ENCODE results near the gene TMEM225B.
"Not testable (repeated sequence)": the region's sequence is repeated elsewhere in the genome, so short reads cannot be mapped to it uniquely, and the experiment has no call there.

Gene TMEM225B

DNA sequence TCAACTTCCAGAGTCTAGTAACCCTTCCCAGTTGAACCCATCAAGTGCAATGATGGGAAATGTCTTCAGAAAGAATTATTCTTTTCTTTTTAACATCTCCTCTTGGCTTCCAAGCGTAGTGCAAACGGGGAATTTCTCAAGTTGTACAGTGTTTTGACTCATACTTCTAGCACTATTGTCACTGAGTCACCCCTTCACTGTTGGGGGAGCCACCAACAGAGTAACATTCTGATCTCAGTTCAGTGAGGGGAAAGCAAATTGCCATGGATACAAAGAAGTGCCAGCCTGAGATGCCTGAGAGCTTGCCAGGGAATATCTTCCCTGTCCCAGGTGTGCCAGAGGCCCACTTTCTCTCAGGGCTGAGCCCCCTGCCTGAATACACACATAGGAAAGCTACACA lies 50.8 kb downstream of the TMEM225B start:
- Histone ChIP-seq H3K9me3 (ENCODE audit: control insufficient read depth, low read length) (no peaks in the 10 kb centered on the region), H3K36me3 (ENCODE audit: control insufficient read depth, insufficient read depth, low read length) (no peaks in the 10 kb centered on the region), H3K4me3 (ENCODE audit: low read length) (no peak overlapping the region), H3K9ac (ENCODE audit: low read length) (no peak overlapping the region), H3K4me1 (ENCODE audit: control insufficient read depth, insufficient read depth, low read length) (no peaks in the 10 kb centered on the region), H3K27me3 (ENCODE audit: control insufficient read depth, insufficient read depth, low read length) (no peaks in the 10 kb centered on the region)

DNA sequence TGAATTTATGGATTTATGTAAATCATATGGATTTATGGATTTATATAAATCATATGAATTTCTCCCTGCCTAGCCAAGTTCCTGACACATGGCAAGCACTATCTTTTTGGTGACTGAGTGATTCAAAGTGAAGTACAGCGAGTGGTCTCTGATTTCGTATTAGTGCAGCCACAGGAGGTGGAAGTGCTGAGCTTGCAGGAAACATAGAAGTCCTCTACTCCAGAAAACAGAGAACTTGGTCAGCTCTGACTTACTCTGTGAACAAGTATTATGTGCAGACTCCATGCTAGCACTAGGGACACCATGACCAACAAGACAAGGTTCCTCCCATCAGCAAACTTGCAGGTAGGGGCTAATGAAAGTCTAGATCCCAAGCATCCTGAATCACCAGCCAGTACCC lies 53.2 kb downstream of the TMEM225B start:
- no peaks in the 10 kb centered on the region for H3K9me3 ChIP-seq (ENCODE audit: control insufficient read depth, low read length)
- H3K9ac ChIP-seq (ENCODE audit: low read length) = no peak overlapping the region
- no peaks in the 10 kb centered on the region for H3K27me3 ChIP-seq (ENCODE audit: control insufficient read depth, insufficient read depth, low read length)
- H3K4me3 ChIP-seq (ENCODE audit: low read length) = no peak overlapping the region
- no peaks in the 10 kb centered on the region for H3K36me3 ChIP-seq (ENCODE audit: control insufficient read depth, insufficient read depth, low read length)
- H3K4me1 ChIP-seq (ENCODE audit: control insufficient read depth, insufficient read depth, low read length) = no peaks in the 10 kb centered on the region

DNA sequence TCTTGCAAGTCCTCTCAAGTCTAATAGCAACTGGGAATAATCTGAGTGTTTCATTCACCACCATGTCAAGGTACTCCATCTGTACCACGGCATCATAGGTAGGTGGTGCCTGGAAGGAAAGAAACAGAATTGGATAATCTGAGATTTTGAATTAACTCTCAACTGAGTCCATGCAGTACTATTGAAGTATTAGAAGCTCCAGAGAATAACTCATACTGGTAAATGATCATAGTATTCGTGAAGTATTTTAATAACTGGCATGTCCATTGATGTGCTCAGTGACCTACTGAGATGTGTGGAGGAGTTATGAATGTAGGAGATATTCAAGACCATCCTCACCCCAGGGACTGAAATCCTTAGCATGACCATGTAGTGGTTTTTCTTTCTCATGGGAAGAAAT lies 54.6 kb downstream of the TMEM225B start:
- H3K36me3 ChIP-seq (ENCODE audit: control insufficient read depth, insufficient read depth, low read length) = no peaks in the 10 kb centered on the region
- no peak overlapping the region for H3K9ac ChIP-seq (ENCODE audit: low read length)
- no peaks in the 10 kb centered on the region for H3K4me1 ChIP-seq (ENCODE audit: control insufficient read depth, insufficient read depth, low read length)
- H3K4me3 ChIP-seq (ENCODE audit: low read length) = no peak overlapping the region
- no peaks in the 10 kb centered on the region for H3K27me3 ChIP-seq (ENCODE audit: control insufficient read depth, insufficient read depth, low read length)
- H3K9me3 ChIP-seq (ENCODE audit: control insufficient read depth, low read length) = no peaks in the 10 kb centered on the region

DNA sequence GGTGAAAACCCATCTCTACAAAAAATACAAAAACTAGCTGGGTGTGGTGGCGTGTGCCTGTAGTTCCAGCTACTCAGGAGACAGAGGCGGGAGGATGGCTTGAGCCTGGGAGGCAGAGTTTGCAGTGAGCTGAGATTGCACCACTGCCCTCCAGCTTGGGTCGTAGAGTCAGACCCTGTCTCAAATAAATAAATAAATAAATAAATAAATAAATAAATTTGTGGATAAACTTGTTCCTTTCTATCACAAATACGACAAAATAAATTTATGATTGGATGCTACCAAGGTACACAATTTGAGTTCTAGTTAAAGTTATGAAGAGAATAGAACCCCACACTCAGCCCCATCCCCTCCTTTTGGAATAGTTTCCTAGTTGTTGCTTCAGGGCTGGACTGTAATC lies 55.2 kb downstream of the TMEM225B start:
- H3K4me3 ChIP-seq (ENCODE audit: low read length); H3K9ac ChIP-seq (ENCODE audit: low read length); H3K36me3 ChIP-seq (ENCODE audit: control insufficient read depth, insufficient read depth, low read length): not testable (repeated sequence)

DNA sequence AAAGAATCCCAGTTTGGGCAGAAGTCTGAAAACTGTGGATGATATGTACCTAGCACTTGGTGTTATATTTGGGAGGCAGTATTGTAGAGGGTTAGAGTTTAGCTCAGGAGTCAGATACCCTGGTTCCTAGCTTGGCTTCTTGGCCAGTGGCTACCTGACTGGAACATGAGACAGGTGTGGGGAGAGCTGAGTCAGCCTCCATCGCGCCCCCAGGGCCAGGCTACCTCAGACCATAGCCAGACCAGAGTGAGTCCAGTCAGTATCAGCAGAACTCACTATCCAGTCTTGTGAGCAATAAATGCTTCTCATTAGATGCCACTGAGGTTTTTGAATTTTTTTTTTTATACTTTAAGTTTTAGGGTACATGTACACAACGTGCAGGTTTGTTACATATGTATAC lies 55.7 kb downstream of the TMEM225B start:
- Histone ChIP-seq H3K36me3 (ENCODE audit: control insufficient read depth, insufficient read depth, low read length) (no peaks in the 10 kb centered on the region), H3K4me3 (ENCODE audit: low read length) (no peak overlapping the region), H3K27me3 (ENCODE audit: control insufficient read depth, insufficient read depth, low read length) (no peaks in the 10 kb centered on the region), H3K9me3 (ENCODE audit: control insufficient read depth, low read length) (no peaks in the 10 kb centered on the region), H3K9ac (ENCODE audit: low read length) (no peak overlapping the region), H3K4me1 (ENCODE audit: control insufficient read depth, insufficient read depth, low read length) (no peaks in the 10 kb centered on the region)

More for the DNA sequence above, 55.2 kb downstream of the TMEM225B start:
- not testable (repeated sequence) for H3K9me3 ChIP-seq (ENCODE audit: control insufficient read depth, low read length); H3K4me1 ChIP-seq (ENCODE audit: control insufficient read depth, insufficient read depth, low read length); H3K27me3 ChIP-seq (ENCODE audit: control insufficient read depth, insufficient read depth, low read length)

DNA sequence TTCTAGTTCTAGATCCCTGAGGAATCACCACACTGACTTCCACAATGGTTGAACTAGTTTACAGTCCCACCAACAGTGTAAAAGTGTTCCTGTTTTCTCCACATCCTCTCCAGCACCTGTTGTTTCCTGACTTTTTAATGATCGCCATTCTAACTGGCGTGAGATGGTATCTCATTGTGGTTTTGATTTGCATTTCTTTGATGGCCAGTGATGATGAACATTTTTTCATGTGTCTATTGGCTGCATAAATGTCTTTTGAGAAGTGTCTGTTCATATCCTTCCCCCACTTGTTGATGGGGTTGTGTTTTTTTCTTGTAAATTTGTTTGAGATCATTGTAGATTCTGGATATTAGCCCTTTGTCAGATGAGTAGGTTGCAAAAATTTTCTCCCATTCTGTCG lies 56.6 kb downstream of the TMEM225B start:
- not testable (repeated sequence) for H3K36me3 ChIP-seq (ENCODE audit: control insufficient read depth, insufficient read depth, low read length)

DNA sequence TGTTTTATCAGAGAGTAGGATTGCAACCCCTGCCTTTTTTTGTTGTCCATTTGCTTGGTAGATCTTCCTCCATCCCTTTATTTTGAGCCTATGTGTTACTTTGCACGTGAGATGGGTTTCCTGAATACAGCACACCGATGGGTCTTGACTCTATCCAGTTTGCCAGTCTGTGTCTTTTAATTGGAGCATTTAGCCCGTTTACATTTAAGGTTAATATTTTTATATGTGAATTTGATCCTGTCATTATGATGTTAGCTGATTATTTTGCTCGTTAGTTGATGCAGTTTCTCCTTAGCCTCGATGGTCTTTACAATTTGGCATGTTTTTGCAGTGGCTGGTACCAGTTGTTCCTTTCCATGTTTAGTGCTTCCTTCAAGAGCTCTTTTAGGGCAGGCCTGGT lies 59.8 kb downstream of the TMEM225B start:
- not testable (repeated sequence) for H3K27me3 ChIP-seq (ENCODE audit: control insufficient read depth, insufficient read depth, low read length); H3K4me1 ChIP-seq (ENCODE audit: control insufficient read depth, insufficient read depth, low read length); H3K9ac ChIP-seq (ENCODE audit: low read length); H3K4me3 ChIP-seq (ENCODE audit: low read length); H3K9me3 ChIP-seq (ENCODE audit: control insufficient read depth, low read length)
- peaks cover 25% of the 10 kb centered on the region for H3K36me3 ChIP-seq (ENCODE audit: control insufficient read depth, insufficient read depth, low read length)

More for the DNA sequence above, 56.6 kb downstream of the TMEM225B start:
- H3K27me3 ChIP-seq (ENCODE audit: control insufficient read depth, insufficient read depth, low read length); H3K9ac ChIP-seq (ENCODE audit: low read length); H3K4me1 ChIP-seq (ENCODE audit: control insufficient read depth, insufficient read depth, low read length); H3K4me3 ChIP-seq (ENCODE audit: low read length); H3K9me3 ChIP-seq (ENCODE audit: control insufficient read depth, low read length): not testable (repeated sequence)
